Stimulated activated CD4-positive, alpha-beta T cell treated with anti-CD3 and anti-CD28 coated beads, Interleukin-15, amount 100 ng/mL, for 48 hours (primary cell): ENCODE data around the gene MEIS2.

Experiments
- DNase-seq, 2 donors: peaks; one replicate each; pipeline ENCODE4 v3.0.0-alpha.2; 2020; ENCODE audit warnings: low read depth in 2 of 2

Gene MEIS2

DNA sequence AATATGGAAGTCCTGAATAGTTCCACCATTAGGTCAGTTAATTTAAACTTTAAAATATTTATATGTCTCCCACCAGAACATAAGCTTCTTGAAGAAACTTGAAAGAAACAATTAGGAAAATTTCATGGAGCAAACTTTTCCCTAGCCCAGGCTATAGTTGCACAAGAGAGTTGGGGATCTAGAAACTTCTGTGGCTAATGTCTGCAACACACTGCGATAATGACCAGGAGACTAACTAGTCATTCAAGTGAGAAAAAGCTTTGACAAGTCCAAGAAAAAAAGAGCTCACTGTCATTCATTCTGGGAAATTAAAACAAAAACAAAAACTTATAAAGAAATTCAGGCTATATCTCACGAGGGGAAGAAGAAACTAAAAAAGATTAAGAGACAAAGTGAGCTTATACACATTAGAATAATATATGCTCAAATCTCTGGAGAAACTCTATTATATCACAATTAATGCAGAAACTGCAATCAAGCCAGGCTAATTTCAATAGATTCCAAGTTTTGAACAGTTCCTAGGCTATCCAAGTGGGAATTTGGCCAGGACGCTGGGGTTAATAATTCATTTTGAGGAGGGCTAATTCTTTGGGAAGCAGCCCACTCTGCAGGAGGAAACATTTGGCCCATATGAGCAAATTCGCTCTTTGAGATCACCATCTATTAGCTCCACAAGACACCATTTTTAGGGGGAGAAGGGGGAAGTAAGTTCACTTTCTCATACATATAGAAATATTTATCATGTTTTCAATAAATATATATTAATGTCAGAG is 134.6 kb downstream of the MEIS2 start:
- DNase-seq = no peak

DNA sequence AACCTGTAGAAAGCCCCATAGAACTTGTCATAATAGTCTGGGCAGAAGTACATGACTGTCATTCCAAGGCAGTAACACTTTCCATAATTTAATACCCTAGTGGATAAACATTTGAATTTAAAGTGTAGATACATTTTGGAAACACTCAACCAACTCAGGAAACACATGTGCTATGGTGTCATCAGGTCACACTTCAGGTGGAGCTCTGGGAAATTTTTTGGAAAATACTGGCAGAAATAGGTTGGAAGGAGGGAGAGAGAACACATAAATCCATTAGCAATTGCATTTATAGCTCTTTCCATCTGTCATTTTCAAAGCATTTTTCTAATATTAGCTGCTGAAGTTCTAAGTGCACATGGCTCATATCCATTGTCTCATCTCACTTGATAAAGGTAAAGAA is 135.7 kb downstream of the MEIS2 start:
- DNase-seq = no peak

DNA sequence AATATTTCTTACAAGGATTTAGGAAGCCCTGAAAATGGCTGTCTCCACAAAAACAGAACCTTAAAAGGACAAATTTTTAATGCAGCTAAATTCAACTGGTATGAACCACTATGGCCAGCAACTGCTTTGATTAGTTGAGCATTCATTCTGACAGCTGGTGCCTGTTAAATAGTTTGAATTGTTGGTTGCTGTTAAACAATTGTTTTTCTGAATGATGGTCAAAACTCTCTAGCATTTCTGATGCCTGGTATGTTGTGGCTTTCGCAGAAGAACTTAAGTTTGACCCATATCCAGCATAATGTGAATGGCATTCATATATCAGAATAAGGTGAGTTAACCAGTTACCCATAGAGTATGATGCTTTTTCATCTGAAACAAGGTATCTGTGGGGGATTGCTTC is 138.4 kb downstream of the MEIS2 start:
- no peak for DNase-seq

DNA sequence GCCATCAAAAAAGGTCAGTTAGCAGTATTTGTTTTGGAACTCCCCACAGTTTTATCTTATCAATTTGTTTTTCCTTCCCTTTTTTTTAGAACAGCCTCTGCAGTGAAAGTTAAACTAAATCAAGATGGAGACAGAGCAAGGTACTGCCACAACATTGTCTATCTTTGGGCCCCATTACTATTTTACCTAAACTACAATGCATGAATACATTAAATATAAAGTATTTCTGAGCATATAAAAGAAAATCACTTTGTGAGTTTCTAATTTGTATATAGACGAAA is 139.5 kb downstream of the MEIS2 start:
- DNase-seq = no peak

DNA sequence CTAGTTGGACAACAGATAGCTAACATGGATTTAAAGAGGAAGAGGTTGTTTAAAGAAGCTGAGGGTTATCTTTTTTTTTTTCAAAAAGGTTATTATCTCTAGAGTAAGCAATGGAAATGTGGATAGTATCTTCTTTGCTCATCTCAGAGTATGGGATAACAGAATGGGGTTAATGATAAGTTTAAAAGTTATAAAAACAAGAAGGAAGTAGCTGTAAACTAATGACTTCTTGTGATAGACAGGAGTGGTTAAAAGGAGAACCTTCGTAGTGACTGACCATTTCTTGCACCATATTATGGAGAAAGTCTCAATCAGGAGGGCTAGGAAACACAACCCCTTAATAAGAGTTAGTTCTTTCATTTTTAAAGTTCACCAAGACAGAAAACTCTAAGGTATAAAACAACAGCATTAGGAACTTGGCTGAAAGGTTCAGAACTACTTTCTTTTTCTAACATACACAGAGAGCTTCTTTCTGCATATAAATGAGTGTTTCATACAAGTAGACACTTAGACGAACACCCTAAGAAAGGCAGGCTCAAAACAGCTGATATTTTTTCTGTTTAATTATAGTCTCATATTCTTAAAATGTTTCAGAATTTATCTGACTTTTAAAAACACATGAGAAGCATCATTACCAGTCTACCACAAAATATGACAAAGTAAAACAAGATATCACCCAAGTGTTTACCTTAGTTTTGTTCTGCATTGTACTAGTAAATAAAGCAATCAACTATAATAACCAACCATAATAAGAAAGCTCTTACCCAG is 140.0 kb downstream of the MEIS2 start:
- no peak for DNase-seq

DNA sequence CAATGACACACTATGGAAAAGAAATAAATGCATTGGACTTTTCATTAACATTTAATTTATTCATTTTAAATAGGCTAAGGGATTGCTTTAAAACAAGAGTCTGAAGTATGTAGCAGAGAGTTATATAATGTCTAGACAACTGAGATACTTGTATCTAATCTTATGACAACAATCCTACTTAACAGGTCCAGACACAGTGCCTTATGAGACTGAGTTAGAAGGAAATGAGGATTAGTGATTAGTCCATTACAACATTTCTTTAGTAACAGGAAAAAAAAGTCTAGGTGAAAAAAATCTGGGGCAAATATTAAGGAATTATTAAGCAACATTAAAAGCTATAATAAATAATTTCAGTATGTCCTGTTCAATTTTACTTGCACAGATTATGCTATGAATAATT is 140.6 kb downstream of the MEIS2 start:
- DNase-seq = no peak

DNA sequence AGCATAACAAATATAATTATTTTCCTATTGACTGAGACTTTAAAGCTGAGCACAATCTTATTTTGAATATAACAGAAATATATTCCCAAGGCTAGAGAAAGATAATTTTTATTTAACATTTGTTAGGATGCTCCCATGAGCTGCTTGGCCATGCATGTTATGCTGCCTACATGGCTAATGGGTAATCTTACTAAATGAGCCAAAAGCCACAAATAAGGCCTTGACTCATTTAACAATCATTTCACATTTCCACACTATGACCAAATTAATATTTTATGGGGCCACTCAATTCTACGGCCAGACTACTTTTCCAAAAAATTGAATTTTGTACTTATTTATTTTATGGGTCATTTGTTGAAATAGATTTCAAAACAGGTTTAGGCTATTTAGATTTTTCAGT is 141.7 kb downstream of the MEIS2 start:
- DNase-seq = no peak

DNA sequence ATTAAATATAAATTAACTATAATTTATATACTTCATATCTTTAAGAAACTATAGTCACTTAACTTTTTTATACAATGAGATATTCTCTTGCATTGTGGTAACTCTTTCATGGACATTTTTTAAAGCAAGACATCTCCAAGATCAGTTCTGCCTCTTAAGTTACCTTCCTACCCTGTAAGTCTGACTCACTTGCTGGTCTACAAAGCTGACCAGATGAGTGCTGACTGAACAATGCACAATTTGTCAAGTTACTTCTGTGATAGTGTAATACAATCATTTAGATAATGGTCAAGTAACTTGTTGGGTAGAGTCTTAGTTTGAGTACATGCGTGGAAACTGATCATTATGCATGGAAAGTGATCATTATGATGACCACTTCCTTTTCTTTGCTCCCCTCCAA is 145.9 kb downstream of the MEIS2 start:
- DNase-seq = no peak

DNA sequence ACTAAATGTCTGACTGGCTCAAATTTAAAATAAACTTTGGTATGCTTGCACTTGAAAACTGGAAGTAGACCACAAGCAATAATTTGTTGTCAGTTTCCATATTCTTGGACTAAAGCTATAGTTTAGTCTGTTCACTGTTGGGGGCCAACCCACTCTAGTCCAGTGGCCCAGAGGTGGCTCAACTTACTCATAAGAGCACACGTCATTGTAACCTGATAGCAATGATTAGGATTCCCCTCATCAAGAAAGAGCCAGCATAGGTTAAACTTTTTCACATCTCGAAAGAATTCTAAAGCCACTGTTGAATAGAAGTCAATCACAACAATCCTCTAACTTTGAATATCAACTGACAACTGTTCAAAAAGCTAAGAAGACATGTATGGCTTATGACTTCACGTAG is 147.0 kb downstream of the MEIS2 start:
- no peak for DNase-seq

DNA sequence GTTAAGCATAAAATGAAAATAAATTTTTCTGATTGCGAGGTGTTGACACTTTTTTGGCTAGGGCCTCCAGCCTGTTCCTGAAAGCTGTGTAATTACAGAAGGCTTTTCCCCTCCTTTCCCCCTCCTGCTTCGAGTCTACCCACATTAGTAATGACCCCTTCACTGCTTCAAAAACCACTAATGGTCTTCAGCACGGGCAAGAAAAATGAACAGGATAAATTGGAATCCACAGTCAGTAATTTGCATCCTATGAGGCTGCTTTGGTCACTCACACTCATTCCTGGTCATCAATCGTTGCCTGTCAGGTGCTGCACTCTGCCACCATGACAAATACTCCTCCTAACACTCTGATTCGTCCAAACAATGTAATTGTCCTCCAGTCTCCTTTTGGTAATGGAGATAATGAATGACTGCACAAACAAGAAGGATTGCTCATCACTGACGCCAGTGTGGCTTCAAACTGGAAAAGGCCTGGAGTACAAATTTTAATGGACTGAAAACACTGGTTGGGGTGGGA is 148.6 kb downstream of the MEIS2 start:
- DNase-seq = no peak

DNA sequence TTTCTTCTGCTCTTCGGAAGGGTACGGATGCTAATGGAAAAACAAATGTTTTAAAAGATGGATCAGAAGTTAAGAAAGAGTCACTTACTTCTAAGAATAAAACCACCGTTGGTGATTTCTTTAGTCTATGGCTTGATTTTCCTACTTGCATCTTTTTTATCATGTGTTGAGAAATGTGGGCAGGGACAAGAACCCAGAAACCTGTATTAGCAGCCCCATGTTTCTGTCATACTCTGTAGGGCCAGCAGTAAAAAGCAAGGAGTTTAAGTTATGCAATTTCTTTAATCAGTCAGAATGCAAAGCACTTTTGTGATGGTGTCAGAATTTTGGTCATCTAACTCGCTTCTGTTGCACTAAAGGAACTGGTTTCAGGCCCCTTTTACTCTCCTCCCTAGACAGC is 150.0 kb downstream of the MEIS2 start:
- no peak for DNase-seq

DNA sequence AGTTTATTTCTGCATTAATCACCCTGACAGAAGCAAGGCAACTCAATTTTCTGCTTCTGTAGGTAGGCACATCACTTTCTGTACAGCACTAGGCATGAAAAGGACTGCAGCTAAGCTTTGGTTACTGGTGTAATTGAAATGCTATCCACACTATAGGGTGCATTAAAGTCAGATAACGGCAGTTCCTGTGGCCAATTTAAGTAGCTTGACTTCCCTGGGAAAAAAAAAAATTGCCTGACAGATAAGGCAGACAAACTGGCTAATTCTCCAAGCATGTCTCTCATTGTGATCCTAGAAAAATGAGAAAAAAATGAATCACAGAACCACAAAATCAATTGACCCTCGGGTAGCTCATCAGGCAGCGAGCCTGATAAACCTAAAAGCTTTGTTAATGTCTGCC is 151.4 kb downstream of the MEIS2 start:
- no peak for DNase-seq

DNA sequence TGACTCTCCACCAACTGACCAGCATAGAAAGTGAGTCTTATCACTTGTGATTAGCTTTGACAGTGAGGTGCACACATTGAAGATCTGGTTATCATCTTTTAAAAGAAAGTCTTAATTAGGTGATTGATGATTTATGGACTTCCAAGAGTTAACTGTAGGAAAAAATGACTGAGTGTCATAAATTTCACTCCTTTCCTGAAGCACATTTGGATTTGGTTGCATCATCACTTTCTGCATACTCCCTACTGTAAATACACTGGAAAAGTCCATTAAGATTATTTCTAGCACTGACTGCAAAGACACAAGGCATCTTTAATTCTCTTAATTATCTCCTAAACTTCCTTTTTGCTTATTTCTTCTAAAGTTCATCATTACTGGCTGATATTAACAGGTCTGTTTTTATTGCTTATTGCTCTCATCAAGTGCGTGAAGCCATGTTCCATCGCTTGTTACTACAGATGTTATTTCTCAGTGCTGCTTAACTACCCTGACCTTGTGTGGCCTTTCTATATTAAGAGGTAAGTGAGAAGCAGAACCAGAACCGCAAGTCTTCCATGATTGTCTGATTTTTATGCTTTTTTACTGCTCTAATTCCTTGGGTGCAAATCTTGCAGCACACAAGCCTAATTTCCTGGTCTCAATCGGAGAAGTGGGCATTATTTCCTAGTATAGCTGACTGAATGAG is 153.2 kb downstream of the MEIS2 start:
- DNase-seq = no peak

DNA sequence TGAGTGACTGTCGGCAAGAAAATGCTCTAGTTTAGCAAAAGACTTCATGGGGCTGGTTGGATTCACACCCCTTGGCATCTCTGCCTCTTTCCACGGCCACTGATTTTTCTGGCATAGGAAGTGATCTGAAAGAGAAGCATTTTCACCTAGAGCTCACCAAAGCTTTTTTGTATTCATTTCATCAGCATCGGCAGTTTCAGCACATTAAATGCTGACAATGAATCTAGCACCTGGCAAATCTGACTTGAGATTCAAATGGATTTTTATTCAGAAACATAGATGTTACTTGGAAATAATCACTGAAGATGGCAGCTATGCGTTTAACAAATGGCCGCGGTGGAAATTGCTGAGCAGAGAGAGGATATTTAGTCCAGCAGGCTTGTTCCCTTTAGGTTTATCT is 155.9 kb downstream of the MEIS2 start:
- no peak for DNase-seq

DNA sequence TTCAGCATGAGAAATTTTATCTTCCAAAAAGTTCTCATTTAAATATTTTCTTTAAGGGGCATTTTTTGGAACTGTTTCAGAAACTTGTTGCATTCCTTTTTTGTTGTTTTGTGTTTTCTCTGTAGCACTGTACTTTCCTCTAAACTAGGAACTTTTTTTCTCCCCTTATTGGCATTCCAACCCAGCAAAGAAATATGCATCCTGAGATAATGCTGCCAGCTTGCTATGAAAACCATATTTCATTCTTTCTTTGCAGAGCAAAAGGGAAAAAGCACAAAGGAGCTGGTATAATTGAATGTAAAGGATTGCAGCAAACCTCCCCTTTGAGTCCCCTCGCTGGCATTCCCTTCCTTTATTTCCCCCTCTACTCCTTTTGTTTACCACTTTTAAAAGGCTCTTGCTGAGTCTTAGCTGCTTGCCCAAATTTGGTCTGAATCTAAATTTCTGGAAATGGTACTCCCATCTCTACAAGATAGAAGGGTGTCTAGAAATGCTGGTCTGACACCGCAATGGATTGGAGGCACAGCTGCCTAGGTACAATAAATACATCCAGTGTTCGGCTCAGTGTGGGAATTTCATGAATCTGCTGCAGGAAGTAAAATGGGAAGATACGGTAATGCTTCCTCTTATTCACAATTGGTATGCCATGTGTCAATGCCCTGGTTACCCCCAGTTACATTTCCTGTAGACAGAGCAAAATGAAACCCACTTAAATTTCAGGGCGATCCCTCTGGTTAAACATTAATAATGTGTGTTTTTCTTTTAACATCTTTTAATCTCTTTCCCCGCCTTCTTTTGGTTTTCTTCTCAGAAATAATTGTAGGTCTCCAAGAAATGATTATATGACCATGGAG is 156.6 kb downstream of the MEIS2 start:
- DNase-seq = no peak

DNA sequence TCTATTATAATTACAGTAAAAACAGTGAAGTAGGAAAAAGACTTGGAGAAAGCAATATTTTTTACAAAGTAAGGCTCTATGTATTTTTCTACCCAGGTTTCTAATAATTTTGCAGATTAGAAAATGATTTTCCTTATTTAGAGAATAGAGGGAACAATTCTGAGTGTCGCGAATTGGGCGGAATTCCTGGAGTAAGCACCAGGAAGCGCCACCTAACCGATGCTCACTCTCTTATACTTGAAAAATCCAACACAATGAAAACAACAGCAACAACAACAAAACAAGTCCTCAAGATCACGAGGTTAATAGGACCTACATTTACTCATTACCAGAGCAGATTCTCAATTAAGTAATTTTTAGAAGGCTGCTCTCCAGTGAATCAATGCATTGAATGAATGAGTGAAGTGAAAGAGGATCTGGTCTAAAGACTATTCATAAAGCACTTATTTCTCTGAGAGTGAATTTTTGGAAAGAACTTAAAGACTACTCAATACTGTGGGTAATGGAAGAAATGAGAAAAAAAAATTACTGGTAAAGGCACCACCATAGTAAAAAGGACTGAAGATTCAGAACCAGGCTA is 158.0 kb downstream of the MEIS2 start:
- DNase-seq = no peak

DNA sequence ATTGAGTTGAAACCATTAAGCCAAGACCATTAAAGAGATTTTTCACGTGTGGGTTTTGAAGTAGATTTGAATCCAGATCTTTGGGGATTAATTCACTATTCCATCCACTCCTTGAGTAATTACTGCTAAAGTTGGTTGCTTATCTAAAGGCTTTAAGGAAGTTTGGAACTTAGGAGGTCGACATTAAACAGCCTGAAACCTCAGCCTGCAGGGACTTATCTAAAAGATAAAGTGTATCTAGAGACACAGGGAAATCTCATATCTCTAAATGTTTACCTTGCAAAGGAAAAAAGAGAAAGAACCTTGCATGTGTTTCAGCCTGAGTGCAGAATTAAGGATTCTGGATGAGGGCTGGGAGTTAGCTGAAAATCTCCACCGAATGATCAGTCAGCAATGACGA is 158.6 kb downstream of the MEIS2 start:
- DNase-seq = no peak

DNA sequence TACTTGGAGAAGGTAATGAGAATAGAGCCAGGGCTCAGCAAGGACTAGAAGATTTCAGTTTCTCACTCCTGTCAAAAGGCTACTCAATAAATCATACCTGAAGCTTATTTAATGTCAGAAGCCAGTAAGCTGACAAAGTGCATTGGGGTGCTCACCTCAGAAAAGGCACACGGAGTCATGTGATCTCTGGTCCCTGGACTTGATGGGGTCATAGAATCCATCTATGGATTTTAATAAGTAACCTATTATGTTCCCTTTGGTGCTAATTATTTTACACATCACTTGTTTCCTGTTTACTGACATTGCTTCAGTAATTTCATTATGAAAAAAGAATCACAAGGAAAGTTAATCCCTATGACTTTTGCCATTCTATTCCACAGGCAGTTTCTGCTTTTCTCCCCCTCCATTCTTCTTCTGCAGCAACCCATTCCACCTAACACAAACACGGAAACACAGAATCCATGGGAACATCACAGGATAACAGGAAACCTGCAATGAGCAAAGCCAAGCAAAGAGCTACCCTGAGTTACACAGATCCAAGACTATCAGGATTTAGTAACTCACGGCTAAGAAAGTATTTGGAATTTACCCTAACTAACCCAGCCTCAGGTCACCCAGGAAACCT is 159.6 kb downstream of the MEIS2 start:
- DNase-seq = no peak

DNA sequence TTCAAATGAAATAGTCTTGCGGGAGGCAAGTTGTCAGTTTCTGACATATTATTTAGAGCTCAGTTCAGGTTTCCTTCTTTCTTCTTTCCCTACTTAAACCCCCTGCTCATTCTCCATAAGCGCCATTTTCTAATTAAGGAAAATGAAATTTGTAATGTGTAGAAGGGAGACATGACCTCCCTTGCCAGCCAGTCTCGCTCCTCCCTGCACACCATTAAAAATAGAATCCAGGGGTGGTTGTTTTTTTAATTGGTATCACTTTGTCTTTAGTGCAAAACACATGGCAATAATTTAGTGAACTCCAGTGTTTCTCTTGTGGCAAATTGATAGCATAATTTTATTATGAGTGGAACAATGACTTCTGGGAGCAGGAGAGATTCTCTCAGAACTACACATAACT is 160.1 kb downstream of the MEIS2 start:
- DNase-seq = no peak

DNA sequence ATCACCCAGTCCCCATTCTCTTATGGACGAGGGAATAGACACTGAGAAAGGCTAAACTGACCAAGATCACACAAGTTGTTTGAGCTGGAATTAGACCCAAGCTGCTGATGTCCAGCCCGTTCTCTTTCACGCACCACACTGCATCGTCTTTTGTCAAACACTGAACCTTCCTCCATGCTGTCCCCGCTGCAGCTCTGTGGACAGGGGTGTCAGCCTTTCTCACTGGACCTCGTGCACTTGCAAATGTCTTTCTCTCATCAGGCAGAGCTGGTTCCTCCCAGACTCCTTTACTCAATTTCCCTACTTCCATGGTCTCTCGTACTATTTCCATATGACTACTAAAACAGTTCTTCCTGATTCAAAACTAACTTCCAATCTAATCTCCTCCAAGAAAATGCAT is 161.6 kb downstream of the MEIS2 start:
- no peak for DNase-seq

DNA sequence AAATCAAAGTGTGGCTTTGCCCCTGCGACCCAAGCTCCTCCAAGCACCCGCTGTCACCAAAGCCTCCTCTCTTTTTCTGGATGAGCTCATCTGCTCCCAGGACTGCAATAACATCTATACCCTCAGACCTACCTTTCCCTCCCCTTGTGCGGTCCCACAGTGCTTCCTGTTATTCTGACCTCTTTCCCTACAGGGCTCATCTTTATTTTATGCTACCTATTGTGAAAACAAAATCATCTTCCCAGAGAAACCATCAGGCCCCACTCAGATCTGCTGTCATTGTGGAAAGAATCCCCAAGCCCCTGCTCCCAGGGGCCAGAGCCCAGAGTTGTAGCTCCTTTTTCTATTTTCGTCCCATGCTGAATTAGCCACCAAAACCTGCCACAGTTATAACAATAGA is 162.2 kb downstream of the MEIS2 start:
- no peak for DNase-seq
